IMR-90 (cell line): Measurements from ENCODE around the gene AHNAK2. TPM values are rescaled to one million over a fixed set of nuclear protein-coding genes. Genes with fewer than 3 reads are reported as not detected.

Experiments
- ATAC-seq: fragments of 200-7000 bp; cut with Tn5 transposase; 2 replicates; pipeline ENCODE4 v1.9.1; 2020; ENCODE audit warnings: low read depth, mild to moderate bottlenecking, moderate library complexity
- BruUV-seq: library from RNA; stranded (reverse); fragments of 400-500 nt; replicated peaks from 2 replicates; lab custom pipeline; 2021; lab: Mats Ljungman, UMichigan
- CTCF ChIA-PET: fragments of 300-600 bp; formaldehyde crosslinking; extraction: SDS; loops from one replicate; lab custom pipeline; 2021; ENCODE audit warnings: antibody characterized with exemption; lab: Yijun Ruan, JAX
- POLR2A ChIA-PET: fragments of 300-600 bp; sonication (Branson Sonifier 250); formaldehyde crosslinking; loops from one replicate; lab custom pipeline; 2022; ENCODE audit warnings: antibody characterized with exemption; ENCODE audit not compliant: unreplicated experiment; lab: Charles Lee
- DNase-seq: peaks from one replicate; pipeline ENCODE4 v3.0.0; 2013
- H2AFZ ChIP-seq: replicated peaks from 2 replicates; pipeline ENCODE3; 2013; ENCODE audit warnings: low read length, mild to moderate bottlenecking; ENCODE audit not compliant: poor library complexity
- H2AK5ac ChIP-seq: 2 replicates; pipeline ENCODE4 v1.6.1; 2013; ENCODE audit warnings: low read depth, low read length, inconsistent platforms
- H2AK9ac ChIP-seq: replicated peaks from 2 replicates; pipeline ENCODE3; 2013; ENCODE audit warnings: mild to moderate bottlenecking, low read depth, low read length, moderate library complexity; ENCODE audit not compliant: poor library complexity
- H2BK120ac ChIP-seq: 2 replicates; pipeline ENCODE4 v1.6.1; 2013; ENCODE audit warnings: low read depth, low read length, inconsistent platforms
- H2BK15ac ChIP-seq: 3 replicates; pipeline ENCODE4 v1.6.1; 2013; ENCODE audit warnings: low read depth, low read length, inconsistent platforms
- H2BK20ac ChIP-seq: 2 replicates; pipeline ENCODE4 v1.6.1; 2013; ENCODE audit warnings: low read depth, mild to moderate bottlenecking, inconsistent platforms, low read length, moderate library complexity
- H2BK5ac ChIP-seq: 2 replicates; pipeline ENCODE4 v1.6.1; 2013; ENCODE audit warnings: mild to moderate bottlenecking, low read depth, low read length, inconsistent platforms; ENCODE audit not compliant: poor library complexity, severe bottlenecking
- H3K14ac ChIP-seq: replicated peaks from 2 replicates; pipeline ENCODE4 v1.6.1; 2013; ENCODE audit warnings: low read depth, low read length, inconsistent platforms
- H3K18ac ChIP-seq: 2 replicates; pipeline ENCODE4 v1.6.1; 2013; ENCODE audit warnings: low read depth, low read length, control low read depth
- H3K23ac ChIP-seq: 2 replicates; pipeline ENCODE4 v1.6.1; 2013; ENCODE audit warnings: low read depth, low read length, inconsistent platforms
- H3K27ac ChIP-seq: 2 replicates; pipeline ENCODE4 v1.5.1; 2013; ENCODE audit warnings: mild to moderate bottlenecking, control low read depth, low read length; ENCODE audit not compliant: insufficient read depth
- H3K27me3 ChIP-seq: 2 replicates; pipeline ENCODE4 v1.6.1; 2013; ENCODE audit warnings: low read length; ENCODE audit not compliant: control insufficient read depth, insufficient read depth
- H3K36me3 ChIP-seq: 2 replicates; pipeline ENCODE4 v1.6.1; 2013; ENCODE audit warnings: low read length, mixed read lengths; ENCODE audit not compliant: control insufficient read depth, insufficient read depth
- H3K4ac ChIP-seq: 2 replicates; pipeline ENCODE4 v1.6.1; 2013; ENCODE audit warnings: low read depth, low read length, inconsistent platforms
- H3K4me1 ChIP-seq: 2 replicates; pipeline ENCODE4 v1.6.1; 2013; ENCODE audit warnings: low read length, mixed read lengths; ENCODE audit not compliant: control insufficient read depth, insufficient read depth
- H3K4me2 ChIP-seq: 2 replicates; pipeline ENCODE4 v1.6.1; 2013; ENCODE audit warnings: low read depth, mild to moderate bottlenecking, control low read depth, low read length, moderate library complexity
- H3K4me3 ChIP-seq: 2 replicates; pipeline ENCODE4 v1.5.1; 2013; ENCODE audit warnings: low read depth, mild to moderate bottlenecking, control low read depth, low read length, moderate library complexity; ENCODE audit not compliant: insufficient read depth
- H3K56ac ChIP-seq: 2 replicates; pipeline ENCODE4 v1.6.1; 2013; ENCODE audit warnings: low read length, inconsistent platforms; ENCODE audit not compliant: insufficient read depth; ENCODE audit errors: extremely low read depth
- H3K79me1 ChIP-seq, 2 experiments: 2 replicates each; pipeline ENCODE4 v1.6.1; 2013; ENCODE audit warnings: low read length in 2 of 2, inconsistent platforms in 1 of 2, low read depth in 1 of 2
- H3K9ac ChIP-seq: 2 replicates; pipeline ENCODE4 v1.6.1; 2013; ENCODE audit warnings: low read depth, low read length, control low read depth
- H3K9me1 ChIP-seq: 2 replicates; pipeline ENCODE4 v1.6.1; 2013; ENCODE audit warnings: low read length, inconsistent platforms; ENCODE audit not compliant: insufficient read depth
- H3K9me3 ChIP-seq: 2 replicates; pipeline ENCODE4 v1.6.1; 2013; ENCODE audit warnings: low read length; ENCODE audit not compliant: control insufficient read depth, insufficient read depth
- H4K20me1 ChIP-seq: 2 replicates; pipeline ENCODE4 v1.6.1; 2013; ENCODE audit warnings: low read length, inconsistent platforms; ENCODE audit not compliant: insufficient read depth
- H4K5ac ChIP-seq: 2 replicates; pipeline ENCODE4 v1.6.1; 2013; ENCODE audit warnings: mild to moderate bottlenecking, low read depth, low read length, control low read depth
- H4K8ac ChIP-seq, 2 experiments: 2 replicates each; pipeline ENCODE4 v1.6.1; 2013; ENCODE audit warnings: low read depth in 2 of 2, low read length in 2 of 2, control low read depth in 1 of 2, inconsistent platforms in 1 of 2
- H4K91ac ChIP-seq: 2 replicates; pipeline ENCODE4 v1.6.1; 2013; ENCODE audit warnings: low read depth, low read length, inconsistent platforms; ENCODE audit not compliant: insufficient read depth
- ELK1 ChIP-seq: fragments of 150-350 bp; IDR thresholded peaks from 2 replicates; pipeline ENCODE4 v1.6.1; 2016; ENCODE audit warnings: low read depth, mild to moderate bottlenecking, low read length, moderate library complexity, borderline replicate concordance
- MAFK ChIP-seq: IDR thresholded peaks from 2 replicates; pipeline ENCODE4 v1.6.1; 2012; ENCODE audit warnings: low read depth, low read length, improper control_type of control experiment
- MXI1 ChIP-seq: IDR thresholded peaks from 2 replicates; pipeline ENCODE4 v1.6.1; 2012; ENCODE audit warnings: low read depth, mild to moderate bottlenecking, low read length, moderate library complexity, borderline replicate concordance
- NFE2L2 ChIP-seq: fragments of 150-350 bp; IDR thresholded peaks from 2 replicates; pipeline ENCODE4 v1.6.1; 2016; ENCODE audit warnings: low read depth, mild to moderate bottlenecking, low read length
- RAD21 ChIP-seq: IDR thresholded peaks from 2 replicates; pipeline ENCODE4 v1.6.1; 2012; ENCODE audit warnings: low read length, improper control_type of control experiment
- USF2 ChIP-seq: fragments of 150-350 bp; IDR thresholded peaks from 2 replicates; pipeline ENCODE4 v1.6.1; 2017; ENCODE audit warnings: mild to moderate bottlenecking, antibody characterized with exemption, low read length, low read depth
- WGBS, 2 experiments: methylation state at CpG; one replicate each; pipeline versions ENCODE4 v1.1.5 to v1.1.7; 2013; ENCODE audit warnings: missing lambda C conversion rate in 2 of 2; ENCODE audit not compliant: insufficient read length in 1 of 2; ENCODE audit errors: extremely low coverage in 2 of 2; 5-methylcytosine and 5-hydroxymethylcytosine counted together
- dilution Hi-C: fragments of 300-500 bp; cut with HindIII; formaldehyde crosslinking; loops from one replicate; pipeline ENCODE4 v1.14.3; 2018; ENCODE audit warnings: low sequenced_read_pairs; ENCODE audit not compliant: unreplicated experiment
- in situ Hi-C: fragments of 300-500 bp; cut with MboI; formaldehyde crosslinking; loops from 3 replicates; pipeline ENCODE4 v1.14.3; 2019; ENCODE audit warnings: low sequenced_read_pairs, inconsistent platforms, mixed read lengths
- intact Hi-C: fragments of 100-400 bp; cut with micrococcal nuclease; formaldehyde crosslinking; loops from 2 replicates; pipeline ENCODE4 v1.10.0; 2022
- polyA plus RNA-seq, 3 experiments: library from polyadenylated mRNA; depleted of rRNA; stranded (reverse); fragments of >200 nt; gene quantifications; 2 replicates each; pipeline ENCODE4 v1.2.3, GENCODE V29; 2012; ENCODE audit warnings: low replicate concordance in 1 of 3
- total RNA-seq: library from RNA; depleted of rRNA; stranded (reverse); fragments of >200 nt; gene quantifications from 2 replicates; pipeline ENCODE4 v1.2.3, GENCODE V29; 2012

The AHNAK2 gene
- total and polyA plus RNA-seq, 2 of the 4 experiments (the other 2 are of a cell fraction): 2.6 to 7.9 TPM

- Histone ChIP-seq H3K36me3 (no peaks in the 10 kb centered on the region), H4K20me1 (0 out of 2 replicates have a peak, but pooled peaks cover 3% of the 10 kb centered on the region), H3K56ac (no peak overlapping the region), H2AK9ac (peak overlapping the region; percentile 84), H2AFZ (peak overlapping the region; percentile 89), H3K9me1 (peaks cover 11% of the 10 kb centered on the region), H2BK15ac (peak overlapping the region; percentile 3; the same call in 2 of the 3 replicates), H3K4me1 (peaks cover 44% of the 10 kb centered on the region), H4K5ac (peak overlapping the region; percentile 23; the same call in 1 of the 2 replicates), H3K79me1 (peaks cover 0 to 30% of the 10 kb centered on the region in 2 experiments; a peak in 1 of 4 replicates), H3K9ac (no peak overlapping the region), H3K4me2 (peak overlapping the region; percentile 23; the same call in 1 of the 2 replicates), H3K9me3 (no peaks in the 10 kb centered on the region), H3K18ac (peak overlapping the region; percentile 36; the same call in 1 of the 2 replicates), H2AK5ac (peak overlapping the region; percentile 87), H3K27ac (peak overlapping the region; percentile 9), H3K4me3 (no peak overlapping the region), H2BK120ac (peak overlapping the region; percentile 95), H3K14ac (peak overlapping the region; percentile 35), H2BK5ac (peak overlapping the region; percentile 46), H3K23ac (peak overlapping the region; percentile 2; the same call in 1 of the 2 replicates), H3K27me3 (no peaks in the 10 kb centered on the region), H2BK20ac (peak overlapping the region; percentile 73), H4K91ac (peak overlapping the region; percentile 77), H4K8ac (peak overlapping the region; percentile 2 to 41; a peak in 2 of 4 replicates), H3K4ac (peak overlapping the region; percentile 93)
- ChIA-PET POLR2A (interaction anchor here (0.9 kb wide), 1 partner anchor 113 kb away, joined by 7 read pairs; no protein-coding TSS in a partner anchor), CTCF (interaction anchor here (4.1 kb wide), 1 partner anchor 73 kb away, joined by 21 read pairs; no protein-coding TSS in a partner anchor)
- no peak for ATAC-seq
- no peak for DNase-seq
- WGBS, 2 experiments: 69% methylated on average over 11 of the region's 28 CpGs; no CpG with 5 or more reads in 1 of the 2 experiments
- no TSS peak for BruUV-seq
- dilution Hi-C loops (no loop called here), intact Hi-C loops (loop anchor here (1.0 to 5.0 kb wide), 2 partner anchors 40 to 76 kb away; no protein-coding TSS in a partner anchor), in situ Hi-C loops (loop anchor here (5.0 kb wide), 2 partner anchors 35 to 75 kb away; no protein-coding TSS in a partner anchor)
- TF ChIP-seq USF2 (no peak), MXI1 (no peak), RAD21 (no peak), ELK1 (no peak), MAFK (no peak), NFE2L2 (no peak)
Measured at GRCh38 chr14:104972301-104973134, 5.7 kb downstream of the AHNAK2 start.
